Endothelial cell of hepatic sinusoid (primary cell): Measurements from ENCODE around the gene REC114.

Source experiments
- in situ Hi-C: cut with HindIII; loops from 2 replicates; pipeline ENCODE4 v1.10.0; 2017; ENCODE audit warnings: low sequenced_read_pairs

The REC114 gene

DNA sequence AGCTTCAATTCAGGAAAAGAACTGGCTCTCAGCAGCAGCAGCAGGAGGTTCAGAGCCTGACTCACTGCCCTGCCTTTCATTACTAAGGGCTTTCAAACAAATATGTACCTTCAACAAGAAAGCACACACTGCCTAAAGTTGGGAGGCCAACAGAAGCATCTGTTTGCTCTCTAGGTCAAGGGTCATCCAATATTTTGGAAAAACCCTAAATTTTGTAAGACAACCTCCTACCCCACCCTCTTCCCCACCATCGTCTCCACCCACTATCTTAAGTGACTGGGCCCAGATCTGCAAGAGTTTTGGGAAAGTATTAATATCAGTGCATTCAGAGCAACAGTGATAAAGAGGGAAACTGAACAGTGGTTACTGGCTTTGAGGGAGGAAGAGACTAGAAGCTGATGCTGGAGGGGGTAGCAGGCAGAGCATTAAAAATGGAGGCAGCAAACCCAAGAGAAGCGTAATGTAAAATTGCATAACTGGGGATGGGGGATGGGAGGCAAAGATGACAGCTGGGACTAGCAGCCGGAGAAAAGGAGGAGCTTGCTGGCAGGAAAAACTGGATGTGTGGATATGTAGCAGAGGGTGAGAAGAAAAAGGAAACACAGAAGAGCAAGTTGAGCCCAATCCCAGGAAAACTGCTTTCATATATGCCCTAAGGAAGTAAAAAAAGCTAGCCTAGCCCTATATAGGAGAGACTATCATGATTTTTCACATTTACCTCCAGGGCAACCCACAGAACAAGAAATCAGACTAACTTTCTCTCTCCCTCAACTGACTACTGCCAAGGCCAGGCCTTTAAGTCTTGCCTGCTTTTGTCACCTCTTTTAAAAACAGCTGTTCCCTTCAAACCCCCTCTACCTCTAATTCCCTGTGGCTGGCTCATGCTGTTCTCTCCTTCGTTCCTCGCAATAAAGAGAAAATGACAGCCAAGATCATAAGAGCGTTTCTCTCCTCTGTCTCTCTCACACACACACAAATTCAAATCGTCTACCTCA is 158.8 kb downstream of the REC114 start:
- in situ Hi-C loops: no loop called here

DNA sequence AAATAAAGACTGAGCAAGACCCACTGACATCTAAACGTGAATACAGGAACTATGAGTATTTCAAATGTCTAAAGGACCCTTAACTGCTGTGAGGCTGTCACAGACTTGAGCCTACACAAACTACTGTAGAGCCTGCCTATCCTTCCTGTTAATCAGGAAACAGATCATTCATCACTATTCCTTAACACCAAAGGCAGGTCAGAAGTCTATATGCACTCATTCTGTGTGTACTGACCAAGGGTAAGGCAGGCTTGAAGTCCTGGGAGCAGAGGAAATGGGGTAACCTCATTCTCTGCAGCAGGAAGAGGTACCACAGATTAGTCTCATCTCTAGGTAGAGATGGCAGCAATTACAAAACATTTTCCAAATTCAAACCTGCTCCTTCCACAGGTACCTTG is 159.5 kb downstream of the REC114 start:
- in situ Hi-C loops: no loop called here

- in situ Hi-C loops: no loop called here
Observed at GRCh38 chr15:73602992-73603391, 160.0 kb downstream of the REC114 start.

- in situ Hi-C loops: no loop called here
Observed at GRCh38 chr15:73604477-73604876, 161.5 kb downstream of the REC114 start.

- in situ Hi-C loops: no loop called here
Observed at GRCh38 chr15:73605759-73606436, 162.9 kb downstream of the REC114 start.

GRCh38 chr15:73607405-73607804 is 164.4 kb downstream of the REC114 start:
- in situ Hi-C loops: no loop called here

- in situ Hi-C loops: no loop called here
Observed at GRCh38 chr15:73607843-73608242, 164.9 kb downstream of the REC114 start.

DNA sequence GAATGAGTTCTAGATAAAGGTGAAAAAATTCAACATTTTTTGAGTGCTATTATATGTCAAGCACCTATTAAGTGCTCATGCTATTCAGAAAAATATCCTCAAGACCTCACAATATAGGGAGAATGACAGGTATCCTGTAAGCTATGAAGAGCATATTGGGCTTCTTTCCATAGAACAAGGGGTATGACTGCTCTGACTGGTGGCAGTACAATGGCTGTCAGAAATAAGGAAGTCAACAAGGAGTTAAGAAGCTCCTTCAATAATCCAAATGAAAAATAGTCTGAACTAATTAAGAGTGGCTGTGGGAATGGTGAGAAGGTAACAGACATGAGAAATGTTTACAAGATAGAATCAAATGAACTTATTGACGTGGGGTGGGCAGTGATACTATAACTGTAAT is 165.5 kb downstream of the REC114 start:
- in situ Hi-C loops: no loop called here

DNA sequence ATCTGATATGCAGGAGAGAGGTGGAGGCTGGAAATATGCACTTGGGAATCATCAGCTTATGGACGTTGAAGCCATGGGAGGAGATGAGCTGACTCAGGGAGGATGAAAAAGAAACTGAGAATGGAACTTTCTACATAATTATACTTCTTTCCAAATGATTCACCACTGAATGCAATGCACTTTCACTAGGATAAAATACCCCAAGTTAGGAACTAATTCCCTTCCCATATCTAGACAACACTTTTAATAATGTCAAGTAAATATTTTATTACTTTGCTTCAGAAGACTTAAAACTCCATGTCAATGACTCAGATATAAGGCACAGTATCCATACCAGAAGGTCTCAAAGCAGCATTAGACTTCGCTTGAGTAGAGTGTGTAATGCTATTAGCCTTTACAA is 166.0 kb downstream of the REC114 start:
- in situ Hi-C loops: no loop called here
